A549 (cell line): Measurements from ENCODE around the gene SEC31A. TPM values are rescaled to one million over a fixed set of nuclear protein-coding genes. Genes with fewer than 3 reads are reported as not detected.

Experiments
- ATAC-seq, 2 experiments: fragments of 200-7000 bp in 1 of 2; fragments of >200 bp in 1 of 2; cut with Nextera tagmentation in 1 of 2; cut with Tn5 transposase in 1 of 2; 3 replicates each; pipeline versions ENCODE4 v1.8.0 to v1.9.1; 2018 to 2020; ENCODE audit warnings: mild to moderate bottlenecking in 1 of 2, moderate library complexity in 1 of 2
- CTCF ChIA-PET: fragments of 300-600 bp; sonication (Branson Sonifier 250); formaldehyde crosslinking; extraction: SDS; loops from one replicate; lab custom pipeline; 2021; ENCODE audit warnings: antibody characterized with exemption, inconsistent platforms; lab: Yijun Ruan, JAX
- POLR2A ChIA-PET: fragments of 350-600 bp; formaldehyde crosslinking; extraction: SDS; loops from one replicate; lab custom pipeline; 2021; ENCODE audit warnings: antibody characterized with exemption, inconsistent platforms; lab: Yijun Ruan, JAX
- DNase-seq, 2 experiments: peaks; one replicate each; pipeline versions ENCODE4 v3.0.0 to v3.0.0-alpha.2; 2011 to 2016; ENCODE audit warnings: low read depth in 1 of 2, low spot score in 1 of 2
- FAIRE-seq: peaks from 2 replicates; lab custom pipeline; 2011; peaks lifted over from hg19 to GRCh38; lab: Jason Lieb, UNC
- H3K27ac ChIP-seq, 2 experiments: fragments of >200 bp; sonication (Bioruptor Twin); formaldehyde crosslinking; 3 replicates each; pipeline ENCODE4 v1.5.1; 2016 to 2017
- H3K4me1 ChIP-seq: fragments of >200 bp; sonication (Bioruptor Twin); formaldehyde crosslinking; 3 replicates; pipeline ENCODE4 v1.6.1; 2016
- H3K4me2 ChIP-seq: fragments of >200 bp; sonication (Bioruptor Twin); formaldehyde crosslinking; 3 replicates; pipeline ENCODE4 v1.6.1; 2016
- H3K4me3 ChIP-seq: fragments of >200 bp; sonication (Bioruptor Twin); formaldehyde crosslinking; 3 replicates; pipeline ENCODE4 v1.5.1; 2016
- H3K9me3 ChIP-seq: fragments of >200 bp; sonication (Bioruptor Twin); formaldehyde crosslinking; 3 replicates; pipeline ENCODE4 v1.6.1; 2016
- BCL3 ChIP-seq: fragments of >200 bp; sonication (Bioruptor Twin); formaldehyde crosslinking; IDR thresholded peaks from 3 replicates; pipeline ENCODE4 v1.6.1; 2016
- BHLHE40 ChIP-seq: IDR thresholded peaks from 2 replicates; pipeline ENCODE4 v1.6.1; 2012; ENCODE audit warnings: low read depth, low read length, inconsistent platforms
- CBX2 ChIP-seq: fragments of 200-600 bp; sonication (generic); IDR thresholded peaks from 2 replicates; pipeline ENCODE4 v1.6.1; 2016; ENCODE audit warnings: low read depth, mild to moderate bottlenecking, borderline replicate concordance
- CTCF ChIP-seq: fragments of >200 bp; sonication (Bioruptor Twin); formaldehyde crosslinking; IDR thresholded peaks from 3 replicates; pipeline ENCODE4 v1.5.1; 2016
- EHMT2 ChIP-seq: fragments of 200-600 bp; sonication (generic); IDR thresholded peaks from 2 replicates; pipeline ENCODE4 v1.6.1; 2016; ENCODE audit warnings: antibody characterized with exemption, low read depth, mild to moderate bottlenecking, moderate library complexity
- EP300 ChIP-seq, 2 experiments: fragments of >200 bp; sonication (Bioruptor Twin); formaldehyde crosslinking; IDR thresholded peaks; 2 replicates in 1 of 2; 3 replicates in 1 of 2; pipeline ENCODE4 v1.6.1; 2016 to 2017
- FOSL2 ChIP-seq, 2 experiments: fragments of 450-650 bp in 1 of 2; fragments of >200 bp in 1 of 2; sonication (Bioruptor Twin) in 1 of 2; formaldehyde crosslinking; IDR thresholded peaks; 2 replicates each; pipeline versions ENCODE4 v1.5.0 to v1.6.1; 2016 to 2020; ENCODE audit warnings: mild to moderate bottlenecking in 1 of 2, moderate library complexity in 1 of 2
- GATA3 ChIP-seq: IDR thresholded peaks from 2 replicates; pipeline ENCODE4 v1.6.1; 2012; ENCODE audit warnings: borderline replicate concordance
- HEYL ChIP-seq: fragments of 250-450 bp; sonication (Bioruptor Pico); IDR thresholded peaks from 2 replicates; pipeline ENCODE4 v1.8.0; 2021; ENCODE audit warnings: mild to moderate bottlenecking, moderate library complexity
- HMGXB4 ChIP-seq: fragments of 250-450 bp; sonication (Bioruptor Pico); IDR thresholded peaks from 2 replicates; pipeline ENCODE4 v1.5.0; 2021; ENCODE audit warnings: mild to moderate bottlenecking, moderate library complexity, borderline replicate concordance
- HOXA7 ChIP-seq: fragments of 250-450 bp; sonication (Bioruptor Pico); IDR thresholded peaks from 2 replicates; pipeline ENCODE4 v1.5.0; 2020; ENCODE audit warnings: mild to moderate bottlenecking, moderate library complexity
- KDM1A ChIP-seq: fragments of 200-600 bp; sonication (generic); IDR thresholded peaks from 2 replicates; pipeline ENCODE4 v1.6.1; 2016; ENCODE audit warnings: low read depth, mild to moderate bottlenecking
- KDM5A ChIP-seq: fragments of 200-600 bp; sonication (generic); IDR thresholded peaks from 2 replicates; pipeline ENCODE4 v1.6.1; 2016; ENCODE audit warnings: antibody characterized with exemption, mild to moderate bottlenecking
- NFE2L2 ChIP-seq: fragments of 150-350 bp; conservative IDR thresholded peaks from 2 replicates; pipeline ENCODE4 v1.6.1; 2014; ENCODE audit warnings: low read length
- PHF8 ChIP-seq: fragments of 200-600 bp; sonication (generic); IDR thresholded peaks from 2 replicates; pipeline ENCODE4 v1.6.1; 2016; ENCODE audit warnings: low read depth, mild to moderate bottlenecking, antibody characterized with exemption, moderate library complexity, borderline replicate concordance
- POLR2A ChIP-seq: IDR thresholded peaks from 2 replicates; pipeline ENCODE4 v1.6.1; 2012; ENCODE audit warnings: mild to moderate bottlenecking, low read length
- POLR2AphosphoS2 ChIP-seq: conservative IDR thresholded peaks from 2 replicates; pipeline ENCODE4 v1.6.1; 2012; ENCODE audit warnings: low read length, improper control_type of control experiment, inconsistent platforms
- RAD21 ChIP-seq, 2 experiments: fragments of >200 bp in 1 of 2; sonication (Bioruptor Twin) in 1 of 2; formaldehyde crosslinking in 1 of 2; IDR thresholded peaks in 1 of 2; conservative IDR thresholded peaks in 1 of 2; 2 replicates in 1 of 2; 3 replicates in 1 of 2; pipeline ENCODE4 v1.6.1; 2012 to 2018; ENCODE audit warnings: inconsistent platforms in 1 of 2
- RCOR1 ChIP-seq: fragments of 150-350 bp; IDR thresholded peaks from 2 replicates; pipeline ENCODE4 v1.6.1; 2014; ENCODE audit warnings: antibody characterized with exemption, low read length, low read depth
- ZC3H11A ChIP-seq: fragments of 450-650 bp; IDR thresholded peaks from 2 replicates; pipeline ENCODE4 v1.6.1; 2014; ENCODE audit warnings: antibody characterized with exemption, mild to moderate bottlenecking
- WGBS: methylation state at CpG from one replicate; pipeline ENCODE4 v1.1.6; 2017; ENCODE audit errors: missing lambda C conversion rate; 5-methylcytosine and 5-hydroxymethylcytosine counted together
- polyA plus RNA-seq, 4 experiments: library from polyadenylated mRNA; depleted of rRNA in 3 of 4; stranded (reverse); fragments of >200 nt; fragmentation: RNase III in 1 of 4; extraction: RNeasy Plus Mini Kit Qiagen cat#74134 plus additional on column Dnase treatment in 1 of 4; gene quantifications; 2 replicates in 3 of 4; 3 replicates in 1 of 4; pipeline ENCODE4 v1.2.3, GENCODE V29; 2011 to 2017
- TF ChIP-seq, protein P1 (sequence below): fragments of 450-650 bp; IDR thresholded peaks from 2 replicates; pipeline ENCODE4 v1.6.1; 2014; ENCODE audit warnings: antibody characterized with exemption
- TF ChIP-seq, protein P2 (sequence below): IDR thresholded peaks from 2 replicates; pipeline ENCODE4 v1.6.1; 2012
- TF ChIP-seq, protein P3 (sequence below): fragments of 200-600 bp; sonication (generic); IDR thresholded peaks from 2 replicates; pipeline ENCODE4 v1.6.1; 2016; ENCODE audit warnings: antibody characterized with exemption, mild to moderate bottlenecking, moderate library complexity

The SEC31A gene
- polyA plus RNA-seq, 2 of the 4 experiments (the other 2 are of a cell fraction), result 67.8 to 127 TPM

DNA sequence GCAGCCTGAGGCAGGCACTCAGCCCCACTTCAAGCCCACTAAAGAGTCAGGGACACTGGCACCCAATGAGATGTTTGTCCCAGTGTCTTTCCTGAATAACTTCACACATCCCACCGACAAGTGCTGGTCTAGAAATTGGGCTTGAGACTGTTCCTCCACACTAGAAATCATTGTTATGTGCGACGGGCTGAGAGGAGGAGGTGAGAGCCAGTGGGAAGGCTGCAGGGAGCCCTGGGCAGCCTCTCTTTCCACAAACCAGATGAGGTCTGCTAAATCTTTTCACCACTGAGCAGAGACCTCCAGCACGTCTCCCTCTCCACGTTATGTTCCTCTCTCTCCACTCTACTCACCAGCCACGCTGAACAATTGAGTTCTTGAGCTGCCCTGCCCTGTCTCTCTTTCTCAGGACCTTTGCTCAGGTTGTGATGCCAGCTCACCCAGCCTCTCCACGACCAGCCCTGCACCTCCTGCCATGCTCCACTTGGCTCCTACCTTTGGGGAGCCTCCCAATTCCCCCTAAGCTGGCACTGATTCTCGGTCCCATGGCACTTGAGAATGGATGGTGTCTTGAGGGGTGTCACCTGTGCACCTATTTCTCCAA is 100.8 kb downstream of the SEC31A start:
- WGBS, result 70% methylated on average over 8 of the region's 8 CpGs
- no peak for FAIRE-seq
- Histone ChIP-seq H3K9me3 (no peaks in the 10 kb centered on the region), H3K4me3 (no peak overlapping the region), H3K4me2 (no peak overlapping the region), H3K27ac (no peak overlapping the region), H3K4me1 (peaks cover 22% of the 10 kb centered on the region)
- no peak for TF ChIP-seq PHF8
- TF ChIP-seq NFE2L2, result no peak
- TF ChIP-seq FOSL2 (IDR thresholded peaks at IDR 0.05), result no peak
- no peak for TF ChIP-seq FOSL2 (CRISPR knock-in tag; IDR thresholded peaks at IDR 0.05)
- TF ChIP-seq HEYL (CRISPR knock-in tag), result no peak
- no peak for TF ChIP-seq BHLHE40
- TF ChIP-seq BCL3, result no peak
- no peak for TF ChIP-seq RAD21 (conservative IDR thresholded peaks at IDR 0.05 in 1 of 2, IDR thresholded peaks at IDR 0.05 in 1 of 2)
- ATAC-seq, result no peak
- DNase-seq, result no peak
- CTCF ChIA-PET, result no interaction called here
- POLR2A ChIA-PET, result no interaction called here

DNA sequence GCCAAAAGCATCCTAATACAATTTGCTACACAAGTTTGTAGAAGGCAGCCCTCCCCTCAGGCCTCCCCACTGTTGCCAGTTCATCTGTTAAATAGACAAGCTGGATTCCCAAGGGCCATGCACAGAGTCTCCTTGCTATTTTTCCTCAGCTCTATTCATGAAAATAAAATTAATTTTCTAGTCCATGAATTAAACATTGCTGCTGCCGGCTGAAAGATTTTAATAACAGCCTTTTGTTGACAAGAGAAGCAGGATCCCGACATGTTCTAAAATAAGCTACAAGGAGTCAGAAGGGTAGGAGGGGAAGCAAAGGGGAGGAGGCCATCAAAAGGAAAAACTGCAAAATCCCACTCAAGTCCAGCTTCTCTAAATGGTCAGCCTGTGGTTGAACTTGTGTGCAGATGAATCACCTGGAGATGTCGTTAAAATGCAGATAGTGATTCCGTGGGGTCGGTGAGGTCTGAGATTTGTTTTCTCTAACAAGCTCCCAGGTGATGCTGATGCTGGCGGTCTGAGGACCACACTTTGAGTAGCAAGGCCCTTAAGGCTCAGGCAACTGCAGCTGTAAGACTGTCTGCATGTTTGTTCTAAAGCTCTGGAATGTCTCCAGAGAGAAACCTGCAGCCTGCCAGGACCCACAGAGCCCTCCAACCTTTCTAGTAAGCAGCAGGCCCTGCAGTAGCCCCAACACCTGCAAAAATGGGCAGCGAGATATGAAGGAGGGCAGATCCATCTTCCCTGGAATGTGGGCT is 101.8 kb downstream of the SEC31A start:
- TF ChIP-seq KDM5A, result no peak
- TF ChIP-seq, protein P1, sequence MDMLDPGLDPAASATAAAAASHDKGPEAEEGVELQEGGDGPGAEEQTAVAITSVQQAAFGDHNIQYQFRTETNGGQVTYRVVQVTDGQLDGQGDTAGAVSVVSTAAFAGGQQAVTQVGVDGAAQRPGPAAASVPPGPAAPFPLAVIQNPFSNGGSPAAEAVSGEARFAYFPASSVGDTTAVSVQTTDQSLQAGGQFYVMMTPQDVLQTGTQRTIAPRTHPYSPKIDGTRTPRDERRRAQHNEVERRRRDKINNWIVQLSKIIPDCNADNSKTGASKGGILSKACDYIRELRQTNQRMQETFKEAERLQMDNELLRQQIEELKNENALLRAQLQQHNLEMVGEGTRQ, result no peak
- no peak for TF ChIP-seq POLR2AphosphoS2
- TF ChIP-seq CTCF, result no peak
- TF ChIP-seq EHMT2, result no peak
- TF ChIP-seq EP300 (IDR thresholded peaks at IDR 0.05), result no peak
- TF ChIP-seq HMGXB4 (CRISPR knock-in tag), result no peak
- TF ChIP-seq NFE2L2, result no peak
- TF ChIP-seq FOSL2 (IDR thresholded peaks at IDR 0.05), result no peak
- TF ChIP-seq FOSL2 (CRISPR knock-in tag; IDR thresholded peaks at IDR 0.05), result no peak
- TF ChIP-seq KDM1A, result no peak
- TF ChIP-seq, protein P2, sequence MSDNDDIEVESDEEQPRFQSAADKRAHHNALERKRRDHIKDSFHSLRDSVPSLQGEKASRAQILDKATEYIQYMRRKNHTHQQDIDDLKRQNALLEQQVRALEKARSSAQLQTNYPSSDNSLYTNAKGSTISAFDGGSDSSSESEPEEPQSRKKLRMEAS, result no peak
- no peak for TF ChIP-seq CBX2
- TF ChIP-seq RCOR1, result no peak
- TF ChIP-seq, protein P3, sequence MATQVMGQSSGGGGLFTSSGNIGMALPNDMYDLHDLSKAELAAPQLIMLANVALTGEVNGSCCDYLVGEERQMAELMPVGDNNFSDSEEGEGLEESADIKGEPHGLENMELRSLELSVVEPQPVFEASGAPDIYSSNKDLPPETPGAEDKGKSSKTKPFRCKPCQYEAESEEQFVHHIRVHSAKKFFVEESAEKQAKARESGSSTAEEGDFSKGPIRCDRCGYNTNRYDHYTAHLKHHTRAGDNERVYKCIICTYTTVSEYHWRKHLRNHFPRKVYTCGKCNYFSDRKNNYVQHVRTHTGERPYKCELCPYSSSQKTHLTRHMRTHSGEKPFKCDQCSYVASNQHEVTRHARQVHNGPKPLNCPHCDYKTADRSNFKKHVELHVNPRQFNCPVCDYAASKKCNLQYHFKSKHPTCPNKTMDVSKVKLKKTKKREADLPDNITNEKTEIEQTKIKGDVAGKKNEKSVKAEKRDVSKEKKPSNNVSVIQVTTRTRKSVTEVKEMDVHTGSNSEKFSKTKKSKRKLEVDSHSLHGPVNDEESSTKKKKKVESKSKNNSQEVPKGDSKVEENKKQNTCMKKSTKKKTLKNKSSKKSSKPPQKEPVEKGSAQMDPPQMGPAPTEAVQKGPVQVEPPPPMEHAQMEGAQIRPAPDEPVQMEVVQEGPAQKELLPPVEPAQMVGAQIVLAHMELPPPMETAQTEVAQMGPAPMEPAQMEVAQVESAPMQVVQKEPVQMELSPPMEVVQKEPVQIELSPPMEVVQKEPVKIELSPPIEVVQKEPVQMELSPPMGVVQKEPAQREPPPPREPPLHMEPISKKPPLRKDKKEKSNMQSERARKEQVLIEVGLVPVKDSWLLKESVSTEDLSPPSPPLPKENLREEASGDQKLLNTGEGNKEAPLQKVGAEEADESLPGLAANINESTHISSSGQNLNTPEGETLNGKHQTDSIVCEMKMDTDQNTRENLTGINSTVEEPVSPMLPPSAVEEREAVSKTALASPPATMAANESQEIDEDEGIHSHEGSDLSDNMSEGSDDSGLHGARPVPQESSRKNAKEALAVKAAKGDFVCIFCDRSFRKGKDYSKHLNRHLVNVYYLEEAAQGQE, result no peak
- no peak for TF ChIP-seq POLR2A
- TF ChIP-seq ZC3H11A, result no peak
- TF ChIP-seq GATA3, result no peak
- no peak for TF ChIP-seq RAD21 (conservative IDR thresholded peaks at IDR 0.05 in 1 of 2, IDR thresholded peaks at IDR 0.05 in 1 of 2)
- TF ChIP-seq HOXA7 (CRISPR knock-in tag), result no peak
- Histone ChIP-seq H3K9me3 (no peaks in the 10 kb centered on the region), H3K27ac (no peak overlapping the region), H3K4me1 (peaks cover 32% of the 10 kb centered on the region), H3K4me3 (no peak overlapping the region), H3K4me2 (no peak overlapping the region)
- POLR2A ChIA-PET, result no interaction called here
- DNase-seq, result no peak
- 73% methylated on average over 7 of the region's 7 CpGs for WGBS
- CTCF ChIA-PET, result no interaction called here
- ATAC-seq, result no peak
- no peak for FAIRE-seq
